Colonic mucosa (tissue), 4 donors: ENCODE measurements around the gene SYT2. TPM values are rescaled to one million over a fixed set of nuclear protein-coding genes. Genes with fewer than 3 reads are reported as not detected.

ENCODE experiments used
- DNase-seq: peaks from one replicate; pipeline ENCODE4 v3.0.0-alpha.2; 2020
- H3K27ac ChIP-seq: fragments of 200-600 bp; one replicate; pipeline ENCODE4 v1.8.0; 2021
- H3K27me3 ChIP-seq: fragments of 200-600 bp; one replicate; pipeline ENCODE4 v1.8.0; 2021
- H3K36me3 ChIP-seq: fragments of 200-600 bp; one replicate; pipeline ENCODE4 v1.8.0; 2021
- H3K4me1 ChIP-seq: fragments of 200-600 bp; one replicate; pipeline ENCODE4 v1.8.0; 2021; ENCODE audit warnings: mild to moderate bottlenecking
- H3K4me3 ChIP-seq: fragments of 200-600 bp; one replicate; pipeline ENCODE4 v1.8.0; 2021
- H3K9ac ChIP-seq, 2 donors: one replicate each; pipeline ENCODE4 v1.7.0; 2013; ENCODE audit warnings: control low read depth in 2 of 2, low read depth in 2 of 2, low read length in 2 of 2
- H3K9me3 ChIP-seq: fragments of 200-600 bp; one replicate; pipeline ENCODE4 v1.8.0; 2021
- intact Hi-C: fragments of 100-400 bp; cut with DNase I; formaldehyde crosslinking; loops from one replicate; pipeline ENCODE4 v1.14.1; 2022
- total RNA-seq, 2 donors: library from RNA; stranded (reverse); fragmentation: NEBNext Ultra II Directional in 1 of 2; extraction: Animal tissue kit (Norgen Biotek cat#: 25700) in 1 of 2; gene quantifications; one replicate each; pipeline ENCODE4 v1.2.1, GENCODE V29; 2021
- TF ChIP-seq, protein P1 (sequence below): fragments of 200-600 bp; IDR thresholded peaks from one replicate; pipeline ENCODE4 v1.8.0; 2022; ENCODE audit warnings: antibody characterized with exemption, mild to moderate bottlenecking
- donor health status: healthy.
- donor health status: DM: no; HTN: no; CAD: no.
- donor health status: DM: no; HTN: no; CAD: no.

Gene SYT2
- total RNA-seq, 2 donors from 2014 or later, result 0.15 to 0.19 TPM

DNA sequence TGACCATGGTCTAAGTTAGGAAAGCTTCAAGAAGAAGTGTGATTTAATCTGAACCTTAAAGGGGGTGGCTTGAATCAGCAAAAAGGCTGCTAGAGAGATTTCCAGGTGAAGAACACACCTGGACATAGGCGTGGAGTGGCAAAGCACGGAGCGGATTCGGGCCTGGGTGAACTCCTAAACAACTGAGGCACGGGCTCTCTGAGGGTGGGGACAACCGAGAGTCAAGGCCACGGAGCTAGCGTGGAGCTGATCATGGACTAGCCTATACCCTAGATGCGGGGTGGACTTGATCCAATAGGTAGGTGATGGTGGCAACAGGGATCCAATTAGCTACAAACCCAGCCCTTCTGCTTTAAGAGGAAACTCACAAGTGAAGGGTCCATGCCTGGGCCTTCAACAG, 27.8 kb downstream of the SYT2 start:
- H3K27ac ChIP-seq, result no peak overlapping the region
- H3K4me1 ChIP-seq, result no peaks in the 10 kb centered on the region
- TF ChIP-seq, protein P1, sequence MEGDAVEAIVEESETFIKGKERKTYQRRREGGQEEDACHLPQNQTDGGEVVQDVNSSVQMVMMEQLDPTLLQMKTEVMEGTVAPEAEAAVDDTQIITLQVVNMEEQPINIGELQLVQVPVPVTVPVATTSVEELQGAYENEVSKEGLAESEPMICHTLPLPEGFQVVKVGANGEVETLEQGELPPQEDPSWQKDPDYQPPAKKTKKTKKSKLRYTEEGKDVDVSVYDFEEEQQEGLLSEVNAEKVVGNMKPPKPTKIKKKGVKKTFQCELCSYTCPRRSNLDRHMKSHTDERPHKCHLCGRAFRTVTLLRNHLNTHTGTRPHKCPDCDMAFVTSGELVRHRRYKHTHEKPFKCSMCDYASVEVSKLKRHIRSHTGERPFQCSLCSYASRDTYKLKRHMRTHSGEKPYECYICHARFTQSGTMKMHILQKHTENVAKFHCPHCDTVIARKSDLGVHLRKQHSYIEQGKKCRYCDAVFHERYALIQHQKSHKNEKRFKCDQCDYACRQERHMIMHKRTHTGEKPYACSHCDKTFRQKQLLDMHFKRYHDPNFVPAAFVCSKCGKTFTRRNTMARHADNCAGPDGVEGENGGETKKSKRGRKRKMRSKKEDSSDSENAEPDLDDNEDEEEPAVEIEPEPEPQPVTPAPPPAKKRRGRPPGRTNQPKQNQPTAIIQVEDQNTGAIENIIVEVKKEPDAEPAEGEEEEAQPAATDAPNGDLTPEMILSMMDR, result no peak
- H3K36me3 ChIP-seq, result no peaks in the 10 kb centered on the region
- no peaks in the 10 kb centered on the region for H3K27me3 ChIP-seq
- H3K4me3 ChIP-seq, result no peak overlapping the region
- H3K9me3 ChIP-seq, result no peaks in the 10 kb centered on the region
- intact Hi-C loops, result no loop called here
- DNase-seq, result no peak
- H3K9ac ChIP-seq, result no peak overlapping the region

DNA sequence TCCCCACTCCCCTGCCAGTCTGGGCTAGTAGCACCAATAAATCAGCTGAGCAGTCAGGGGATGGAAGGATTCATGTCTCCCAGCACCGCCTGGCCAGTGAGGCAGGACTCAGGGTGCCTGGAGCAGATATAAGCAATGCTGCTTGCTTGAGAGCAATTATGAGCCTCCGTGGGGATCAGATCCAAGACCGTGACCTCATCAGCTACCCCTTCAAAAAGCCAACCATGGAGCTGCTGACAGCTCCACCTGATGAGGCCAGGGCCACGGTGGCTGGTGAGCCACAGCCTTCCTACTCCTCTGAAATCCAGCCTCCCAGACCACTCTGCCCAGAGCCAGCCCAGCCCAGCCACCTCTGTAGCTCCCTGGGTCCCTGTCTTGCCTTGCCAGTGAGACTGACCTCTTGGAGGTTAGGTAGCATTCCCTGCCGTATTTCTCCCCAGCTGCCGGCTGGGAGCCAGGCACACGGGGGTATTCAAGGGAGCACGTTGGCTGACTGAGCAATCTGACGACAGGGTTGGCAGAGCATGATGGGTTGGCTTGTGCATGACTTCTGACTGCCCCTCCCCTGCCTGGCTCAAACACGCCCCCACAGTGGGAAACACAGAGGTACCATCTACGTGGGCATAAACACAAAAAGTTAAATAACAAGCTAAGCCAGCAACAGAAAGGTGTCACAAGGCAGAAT, 28.4 kb downstream of the SYT2 start:
- no peak overlapping the region for H3K27ac ChIP-seq
- H3K9me3 ChIP-seq, result no peaks in the 10 kb centered on the region
- intact Hi-C loops, result no loop called here
- no peaks in the 10 kb centered on the region for H3K27me3 ChIP-seq
- no peak overlapping the region for H3K9ac ChIP-seq
- H3K4me3 ChIP-seq, result no peak overlapping the region
- TF ChIP-seq, protein P1, result no peak
- H3K36me3 ChIP-seq, result no peaks in the 10 kb centered on the region
- DNase-seq, result no peak
- H3K4me1 ChIP-seq, result no peaks in the 10 kb centered on the region

DNA sequence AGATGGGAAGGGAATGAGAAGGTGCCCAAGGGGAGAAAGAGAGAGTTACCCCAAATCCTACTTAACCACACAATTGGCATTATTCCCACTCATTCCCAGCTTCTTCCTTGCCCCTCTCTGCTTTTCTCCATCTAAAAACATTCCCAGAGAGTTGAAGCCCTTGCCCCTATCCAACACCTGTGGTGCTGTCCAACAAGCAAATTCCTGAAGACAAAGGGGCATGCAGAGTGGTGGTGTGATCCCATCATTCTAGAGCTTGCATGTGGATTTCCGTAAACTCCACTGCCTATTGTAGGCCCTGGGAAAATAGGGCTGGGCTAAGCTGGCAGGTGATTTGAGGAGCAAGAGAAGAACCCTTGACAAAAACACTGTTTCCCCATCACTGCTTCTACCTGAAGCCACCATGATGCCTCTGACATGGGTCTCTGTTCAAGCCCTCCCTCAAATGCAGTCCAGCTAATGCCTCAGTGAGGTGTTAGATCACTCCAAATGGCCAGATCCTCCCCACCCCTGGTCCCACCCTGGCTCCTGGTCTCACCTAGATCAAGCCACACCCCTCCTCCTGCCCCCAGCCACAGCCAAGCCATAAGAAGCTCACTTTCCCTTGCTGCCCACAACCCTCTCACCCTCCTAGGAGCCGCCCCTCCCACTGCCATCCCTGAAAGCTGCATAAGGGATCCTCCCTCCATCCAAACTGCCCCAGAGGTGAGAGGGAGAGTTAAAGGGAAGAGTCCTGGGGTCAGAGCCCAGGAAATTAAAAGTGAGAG, 29.5 kb downstream of the SYT2 start:
- Histone ChIP-seq H3K4me1 (no peaks in the 10 kb centered on the region), H3K27me3 (no peaks in the 10 kb centered on the region), H3K9ac (no peak overlapping the region), H3K9me3 (no peaks in the 10 kb centered on the region), H3K36me3 (no peaks in the 10 kb centered on the region), H3K27ac (no peak overlapping the region), H3K4me3 (no peak overlapping the region)
- no peak for DNase-seq
- TF ChIP-seq, protein P1, result no peak
- intact Hi-C loops, result no loop called here

DNA sequence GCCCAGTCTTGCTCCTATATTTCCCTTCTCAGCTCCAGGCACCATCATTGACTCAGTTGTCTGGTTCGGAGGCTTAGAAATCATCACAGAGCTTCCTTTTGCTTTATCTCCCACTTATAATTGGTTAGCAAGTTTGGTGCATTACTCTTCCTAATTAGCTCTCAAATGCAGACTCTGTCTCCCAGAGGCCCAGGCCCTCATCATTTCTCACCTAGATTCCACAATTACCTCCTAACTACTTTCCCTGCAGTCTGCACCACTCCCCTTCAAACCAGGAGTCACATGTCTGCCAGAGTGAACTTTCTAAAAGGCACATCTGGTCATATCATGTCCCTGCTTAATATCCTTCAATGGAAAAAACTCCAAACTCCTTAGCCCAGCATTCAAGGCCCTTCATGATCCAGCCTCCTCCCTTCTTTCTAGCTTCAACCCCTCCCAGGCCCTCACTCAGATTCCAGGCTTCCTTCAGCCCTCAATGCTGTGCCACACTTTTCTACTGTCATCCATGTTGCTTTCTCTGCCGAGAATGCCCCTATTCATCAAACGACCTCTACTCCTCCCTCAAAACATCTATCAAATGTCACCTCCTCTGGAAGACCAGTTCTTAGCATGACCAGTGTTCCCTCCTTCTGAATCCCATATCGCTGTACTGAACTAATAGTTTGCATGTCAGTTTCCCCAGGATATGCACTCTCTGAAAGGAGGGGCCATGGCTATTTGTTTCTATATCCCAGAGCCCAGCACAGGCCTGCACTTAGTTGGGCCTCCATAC, 30.7 kb downstream of the SYT2 start:
- H3K27ac ChIP-seq, result no peak overlapping the region
- intact Hi-C loops, result no loop called here
- no peaks in the 10 kb centered on the region for H3K4me1 ChIP-seq
- no peaks in the 10 kb centered on the region for H3K36me3 ChIP-seq
- no peak overlapping the region for H3K9ac ChIP-seq
- H3K9me3 ChIP-seq, result no peaks in the 10 kb centered on the region
- no peaks in the 10 kb centered on the region for H3K27me3 ChIP-seq
- no peak for DNase-seq
- no peak overlapping the region for H3K4me3 ChIP-seq
- TF ChIP-seq, protein P1, result no peak

DNA sequence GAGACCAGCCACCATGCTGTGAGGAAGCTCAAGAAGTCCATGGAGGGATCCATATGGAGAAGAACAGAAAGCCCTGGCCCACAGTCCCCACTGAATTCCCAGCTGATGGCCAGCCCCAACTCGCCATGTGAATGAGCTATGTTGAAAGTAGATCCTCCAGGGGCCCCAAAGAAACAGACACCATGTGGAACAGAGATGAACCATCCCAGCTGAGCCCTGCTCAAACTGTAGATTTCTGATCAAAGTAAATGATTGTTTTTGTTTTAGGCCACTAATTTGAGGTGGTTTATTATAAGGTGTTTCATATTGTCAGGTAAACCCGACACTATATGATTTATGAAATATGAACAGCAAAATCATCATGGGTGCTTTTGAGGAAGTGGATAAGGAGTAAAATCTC, 32.8 kb downstream of the SYT2 start:
- TF ChIP-seq, protein P1, result no peak
- Histone ChIP-seq H3K9ac (no peak overlapping the region), H3K36me3 (no peaks in the 10 kb centered on the region), H3K27ac (no peak overlapping the region), H3K4me3 (no peak overlapping the region), H3K27me3 (no peaks in the 10 kb centered on the region), H3K4me1 (no peaks in the 10 kb centered on the region), H3K9me3 (no peaks in the 10 kb centered on the region)
- no peak for DNase-seq
- intact Hi-C loops, result no loop called here
